Measurements from ENCODE around the gene MACROD2.

The MACROD2 gene

DNA sequence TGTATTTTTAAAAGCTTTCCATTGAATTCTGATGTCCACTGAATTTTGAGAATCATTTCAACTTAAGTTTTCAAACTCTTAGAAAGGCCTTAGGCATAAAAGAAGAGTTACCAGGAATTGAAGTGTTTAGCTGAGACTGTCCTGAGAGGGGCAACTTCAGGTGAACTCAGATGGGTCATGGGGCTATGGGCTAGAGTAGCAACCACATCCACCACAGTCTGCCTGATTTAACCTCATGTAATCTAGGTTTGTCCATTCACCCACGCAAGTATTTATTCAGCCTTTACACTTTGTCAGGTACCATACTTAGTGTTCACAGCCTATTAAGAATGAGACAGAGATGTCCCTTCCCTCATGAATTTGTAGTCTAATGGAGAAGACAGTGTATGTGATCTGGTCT, 2076.9 kb downstream of the MACROD2 start:
- DNase-seq, result no peak

DNA sequence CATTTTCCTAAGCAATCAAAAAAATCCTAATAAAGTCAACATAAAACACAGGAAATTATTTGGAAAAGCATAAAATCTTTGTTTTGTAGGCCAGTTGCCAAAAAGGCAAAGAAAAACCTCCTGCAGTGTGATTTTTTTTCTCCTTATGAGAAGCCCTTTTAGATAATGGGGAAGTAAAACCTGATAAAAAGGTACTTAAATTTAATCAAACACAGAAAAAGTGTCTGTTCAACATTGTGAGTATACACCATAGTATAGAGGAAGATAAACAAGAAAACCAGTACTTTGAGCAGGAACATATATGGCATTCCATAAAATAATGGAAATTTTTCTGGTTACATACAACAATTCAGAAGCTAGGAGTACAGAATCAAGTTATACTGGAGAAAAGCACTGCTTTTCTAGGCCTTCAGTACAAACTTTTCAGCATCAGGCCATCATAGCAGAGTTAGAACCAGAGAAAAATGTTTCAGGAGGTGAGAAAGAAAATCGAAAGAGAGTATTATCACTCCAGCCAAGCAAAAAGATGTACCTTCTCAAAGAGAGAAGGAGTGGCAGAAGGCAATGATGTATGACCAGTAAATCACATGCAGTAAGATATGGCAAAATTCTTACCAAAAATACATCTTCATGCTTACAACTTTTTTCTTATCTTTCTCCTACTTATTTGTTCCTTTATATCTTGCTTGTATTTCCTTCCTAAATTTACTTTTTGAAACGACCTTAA, 2083.0 kb downstream of the MACROD2 start:
- DNase-seq, result no peak

DNA sequence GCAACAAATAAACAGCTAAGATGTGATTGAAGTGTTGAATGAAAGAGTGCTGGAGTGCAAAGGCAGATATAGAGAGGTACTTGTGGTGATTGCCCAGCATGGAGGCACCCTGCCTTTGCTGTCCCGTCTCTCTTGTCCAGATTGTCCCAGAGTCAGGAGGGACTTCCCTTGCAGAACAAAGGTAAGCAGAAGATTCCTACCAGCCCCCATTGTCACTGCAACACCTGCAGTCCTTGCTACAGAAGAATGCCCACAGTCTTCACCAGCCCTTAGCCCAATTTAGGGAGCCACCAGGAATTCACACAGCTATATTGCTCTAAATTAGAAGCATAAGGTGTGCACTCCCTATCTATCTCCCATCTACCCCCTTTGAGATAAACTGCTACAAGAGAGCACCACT, 2086.1 kb downstream of the MACROD2 start:
- DNase-seq, result no peak

DNA sequence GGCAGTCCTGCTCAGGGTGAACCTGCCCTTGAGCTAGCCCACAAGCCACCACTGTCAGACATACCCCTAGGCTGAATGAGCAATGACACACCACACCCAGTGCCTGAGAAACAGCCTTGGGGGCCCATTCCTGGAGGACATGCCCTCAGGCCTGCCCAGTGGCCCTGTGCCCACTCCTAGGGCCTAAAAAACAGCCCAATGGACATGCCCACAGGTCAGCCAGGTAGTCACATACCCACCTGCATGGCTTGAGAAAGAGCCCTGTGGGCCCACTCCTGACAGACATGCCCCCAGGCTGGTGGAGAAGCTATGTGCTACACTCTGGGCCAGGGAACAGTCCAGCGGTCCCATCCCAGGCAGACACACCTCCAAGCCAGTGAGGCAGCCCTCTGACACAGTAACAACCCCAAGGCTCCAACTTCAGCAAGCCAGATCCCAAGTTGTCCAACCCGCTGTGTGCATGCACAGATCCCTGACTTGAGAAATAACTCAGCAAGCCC, 2086.8 kb downstream of the MACROD2 start:
- DNase-seq, result no peak

DNA sequence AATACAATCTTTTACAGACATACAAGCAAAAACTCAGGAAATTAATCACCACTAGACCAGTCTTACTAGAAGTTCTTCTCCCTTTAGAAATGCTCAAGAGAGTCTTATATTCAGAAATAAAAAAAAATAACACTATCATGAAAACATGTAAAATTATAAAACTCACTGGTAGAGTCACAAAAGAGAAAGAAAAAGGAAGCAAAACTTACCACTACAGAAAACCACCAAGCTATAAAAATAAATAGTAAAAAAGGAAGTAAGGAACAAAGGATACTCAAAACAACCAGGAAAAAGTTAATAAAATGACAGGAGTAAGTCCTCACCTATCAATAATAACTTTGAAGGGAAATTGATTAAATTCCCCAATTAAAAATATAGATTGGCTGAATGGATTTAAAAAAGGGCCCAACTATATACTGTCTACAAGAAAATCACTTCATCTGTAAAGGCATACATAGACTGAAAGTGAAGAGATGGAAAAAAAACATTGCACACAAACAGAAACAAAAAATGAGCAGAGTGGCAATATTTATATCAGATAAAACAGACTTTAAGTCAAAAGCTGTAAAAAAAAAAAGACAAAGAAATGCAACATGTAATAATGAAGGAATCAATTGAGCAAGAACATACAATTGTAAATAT, 2088.4 kb downstream of the MACROD2 start:
- DNase-seq, result no peak

DNA sequence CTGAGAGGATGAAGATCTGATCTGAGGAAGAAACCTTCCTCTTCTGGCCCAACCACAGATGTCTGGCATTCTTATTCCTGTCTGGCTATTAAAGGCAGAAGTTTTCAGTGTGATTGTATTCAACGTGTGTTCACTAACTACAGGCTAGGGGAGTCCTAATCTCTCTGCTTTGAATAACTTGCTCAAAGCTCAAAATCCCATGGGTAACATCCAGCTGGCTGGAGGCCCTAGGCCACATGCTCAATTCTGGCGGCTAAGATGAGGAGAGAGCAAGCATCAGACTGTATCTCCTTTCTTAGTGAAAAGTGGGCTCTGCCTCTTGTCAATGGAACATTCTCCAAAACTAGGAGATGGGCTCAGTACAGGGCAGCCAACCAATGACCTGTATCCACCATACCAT, 2099.9 kb downstream of the MACROD2 start:
- DNase-seq, result no peak

DNA sequence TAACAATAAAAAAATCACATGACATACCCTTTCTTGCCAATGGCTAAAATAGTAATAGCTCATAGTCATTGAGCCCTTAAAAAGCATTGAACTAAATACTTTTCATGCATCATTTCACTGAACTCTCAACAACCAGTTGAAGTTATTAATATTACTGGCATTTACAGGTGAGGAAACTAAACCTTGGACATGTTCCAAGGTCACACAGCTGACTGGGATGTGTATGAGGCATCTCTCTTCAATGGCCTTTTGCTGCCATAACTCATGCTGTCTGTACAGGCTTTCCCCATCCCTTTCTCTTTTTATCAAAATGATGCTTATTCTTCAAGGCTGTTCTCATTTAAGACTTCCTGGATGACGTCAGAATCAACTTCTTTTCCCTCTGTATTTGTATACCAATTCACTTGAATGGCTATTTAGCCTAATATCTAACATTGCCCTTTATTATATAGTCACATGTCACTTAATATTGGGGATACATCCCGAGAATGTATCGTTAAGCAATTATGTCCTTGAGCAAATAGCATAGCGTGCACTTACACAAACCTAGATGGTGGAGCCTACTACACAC, 2101.5 kb downstream of the MACROD2 start:
- DNase-seq, result no peak

DNA sequence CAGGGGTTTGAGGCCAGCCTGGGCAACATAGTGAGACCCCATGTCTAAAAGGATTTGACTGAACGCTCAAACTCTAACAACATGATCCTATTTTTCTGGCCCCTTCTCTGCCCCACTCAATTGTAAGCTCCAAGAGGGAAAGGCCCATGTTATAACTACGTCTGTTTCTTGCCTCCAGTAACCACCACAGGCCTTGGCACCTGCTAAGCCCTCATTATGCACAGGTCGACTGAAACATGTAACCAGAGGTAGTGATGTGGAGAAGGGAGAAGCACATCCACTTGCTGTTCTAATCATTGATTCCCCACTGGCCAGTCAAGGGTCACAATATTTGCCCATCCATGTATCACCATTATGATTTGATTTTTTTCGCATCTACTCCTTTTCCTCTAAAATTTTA, 2102.5 kb downstream of the MACROD2 start:
- DNase-seq, result no peak

DNA sequence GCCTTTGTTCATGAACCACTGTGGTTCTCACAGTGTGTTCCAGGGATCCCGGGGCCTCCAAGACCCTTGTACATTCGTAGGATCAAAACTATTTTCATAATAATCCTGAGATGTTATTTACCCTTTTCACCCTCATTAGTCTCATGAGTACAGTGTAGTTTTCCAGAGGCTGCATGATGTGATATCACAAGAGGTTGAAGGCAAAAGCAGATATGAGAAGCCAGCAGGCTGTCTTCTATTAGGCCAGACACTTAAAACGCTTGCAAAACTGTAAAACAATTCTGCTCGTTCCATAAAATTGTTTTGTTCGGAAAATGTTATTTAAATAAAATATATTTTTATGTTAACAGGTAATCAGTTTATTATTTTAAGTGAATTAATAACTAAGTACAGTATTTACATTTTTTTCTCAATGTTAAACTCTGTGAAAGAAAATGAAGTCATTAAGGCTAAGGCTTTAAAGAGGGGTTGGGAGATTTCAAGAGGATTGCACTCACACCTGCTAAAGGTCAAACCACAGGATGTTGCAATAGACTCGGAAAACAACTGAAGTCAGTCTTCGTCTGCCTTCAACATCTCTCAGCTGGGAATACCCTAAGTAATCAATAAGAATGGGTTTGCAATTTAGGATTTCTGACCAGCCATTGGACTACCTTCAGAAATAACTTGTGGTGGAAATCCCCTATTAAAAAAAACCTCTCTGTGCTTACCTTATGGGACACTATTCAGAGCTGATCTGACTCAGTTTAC, 2103.7 kb downstream of the MACROD2 start:
- DNase-seq, result no peak

DNA sequence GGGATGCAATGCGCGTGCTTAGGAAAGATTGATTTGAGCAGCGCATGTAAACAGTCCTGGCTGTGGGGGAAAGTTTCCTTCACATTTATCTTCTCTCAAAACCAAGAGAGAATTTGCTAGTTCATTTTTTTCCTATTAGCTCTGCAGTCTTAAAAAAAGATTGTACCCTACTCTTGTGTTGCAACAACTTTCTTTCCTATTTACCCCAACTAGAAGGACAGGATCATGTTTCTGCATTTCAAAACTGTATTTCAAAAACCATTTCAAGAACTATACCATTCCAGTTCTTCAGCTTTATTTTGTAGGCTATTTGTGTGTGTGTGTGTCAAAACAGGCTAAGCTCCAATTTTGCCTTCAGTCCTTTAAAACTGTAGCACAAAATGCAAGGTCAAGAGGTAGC, 2104.8 kb downstream of the MACROD2 start:
- no peak for DNase-seq

DNA sequence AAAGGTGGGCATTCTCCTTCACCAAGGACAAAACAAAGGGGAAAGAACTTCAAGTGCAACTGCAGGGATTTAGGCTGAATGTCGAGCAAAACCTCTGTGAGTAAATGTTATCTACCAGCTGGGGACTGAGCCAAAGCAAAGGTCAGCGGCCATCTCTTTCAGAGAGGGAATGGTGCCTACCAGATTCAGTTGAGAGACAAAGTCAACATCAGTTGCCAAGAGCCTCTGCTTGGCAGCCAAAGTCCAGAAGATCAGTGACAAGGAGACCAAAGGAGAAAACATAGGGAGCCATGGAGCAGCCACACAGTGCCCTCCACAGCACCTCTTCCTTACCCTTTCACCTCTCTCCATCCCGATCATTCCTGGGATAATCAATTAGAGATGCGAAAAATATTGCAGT, 2105.5 kb downstream of the MACROD2 start:
- DNase-seq, result no peak
